Skeletal muscle satellite cell (primary cell): ENCODE results near the gene HCAR3.
"Not testable (repeated sequence)": the region's sequence is repeated elsewhere in the genome, so short reads cannot be mapped to it uniquely, and the experiment has no call there.

ENCODE experiments used
- H3K27me3 ChIP-seq: 2 replicates; pipeline ENCODE4 v1.7.0; 2013; ENCODE audit warnings: low read length; ENCODE audit not compliant: control insufficient read depth, insufficient read depth
- H3K36me3 ChIP-seq: 2 replicates; pipeline ENCODE4 v1.7.0; 2013; ENCODE audit warnings: mild to moderate bottlenecking, control low read depth, low read length; ENCODE audit not compliant: insufficient read depth
- H3K4me1 ChIP-seq: 2 replicates; pipeline ENCODE4 v1.7.0; 2013; ENCODE audit warnings: low read length; ENCODE audit not compliant: control insufficient read depth, insufficient read depth
- H3K4me2 ChIP-seq: 2 replicates; pipeline ENCODE4 v1.7.0; 2013; ENCODE audit warnings: mild to moderate bottlenecking, low read length
- H3K4me3 ChIP-seq: 2 replicates; pipeline ENCODE4 v1.7.0; 2013; ENCODE audit warnings: low read length
- H3K9ac ChIP-seq: 2 replicates; pipeline ENCODE4 v1.7.0; 2013; ENCODE audit warnings: mild to moderate bottlenecking, low read depth, low read length, moderate library complexity
- H3K9me3 ChIP-seq: replicated peaks from 2 replicates; pipeline ENCODE4 v1.7.0; 2013; ENCODE audit warnings: mild to moderate bottlenecking, control low read depth, low read length

The HCAR3 gene

GRCh38 chr12:122713491-122714188, 3.0 kb downstream of the HCAR3 start:
- H3K27me3 ChIP-seq, result peaks cover 12% of the 10 kb centered on the region
- not testable (repeated sequence) for H3K9ac ChIP-seq, H3K4me2 ChIP-seq, H3K36me3 ChIP-seq, H3K4me1 ChIP-seq, H3K4me3 ChIP-seq, H3K9me3 ChIP-seq

- not testable (repeated sequence) for H3K9ac ChIP-seq, H3K9me3 ChIP-seq, H3K36me3 ChIP-seq, H3K4me3 ChIP-seq, H3K4me1 ChIP-seq, H3K4me2 ChIP-seq
- H3K27me3 ChIP-seq, result peaks cover 10% of the 10 kb centered on the region
These were observed 5.3 kb downstream of the HCAR3 start for GRCh38 chr12:122711266-122711665.

GRCh38 chr12:122710341-122710740, 6.3 kb downstream of the HCAR3 start:
- not testable (repeated sequence) for H3K4me1 ChIP-seq, H3K9ac ChIP-seq, H3K4me3 ChIP-seq, H3K9me3 ChIP-seq, H3K4me2 ChIP-seq, H3K36me3 ChIP-seq, H3K27me3 ChIP-seq

- H3K4me1 ChIP-seq, H3K36me3 ChIP-seq, H3K9me3 ChIP-seq, H3K4me3 ChIP-seq, H3K27me3 ChIP-seq, H3K9ac ChIP-seq, H3K4me2 ChIP-seq: not testable (repeated sequence)
These were observed 7.3 kb downstream of the HCAR3 start for GRCh38 chr12:122709287-122709686.

- H3K9ac ChIP-seq, H3K9me3 ChIP-seq, H3K36me3 ChIP-seq, H3K4me2 ChIP-seq, H3K4me3 ChIP-seq, H3K27me3 ChIP-seq, H3K4me1 ChIP-seq: not testable (repeated sequence)
These were observed 12.8 kb downstream of the HCAR3 start for GRCh38 chr12:122703841-122704240.

GRCh38 chr12:122702890-122703611, 13.6 kb downstream of the HCAR3 start, which contains the start of gene HCAR2:
Gene HCAR2, minus strand, starts transcription at chr12:122703357. Its CDS starts 74 bp downstream, at chr12:122703283.
- not testable (repeated sequence) for H3K4me1 ChIP-seq, H3K9me3 ChIP-seq, H3K4me2 ChIP-seq, H3K4me3 ChIP-seq, H3K27me3 ChIP-seq, H3K9ac ChIP-seq, H3K36me3 ChIP-seq

GRCh38 chr12:122701481-122701880, 15.1 kb downstream of the HCAR3 start:
- not testable (repeated sequence) for H3K9me3 ChIP-seq, H3K4me1 ChIP-seq, H3K4me3 ChIP-seq, H3K4me2 ChIP-seq, H3K9ac ChIP-seq, H3K36me3 ChIP-seq, H3K27me3 ChIP-seq

- not testable (repeated sequence) for H3K4me3 ChIP-seq, H3K4me2 ChIP-seq, H3K4me1 ChIP-seq, H3K36me3 ChIP-seq, H3K27me3 ChIP-seq, H3K9me3 ChIP-seq, H3K9ac ChIP-seq
These were observed 16.4 kb downstream of the HCAR3 start for GRCh38 chr12:122700038-122700710.

GRCh38 chr12:122696922-122697321, 19.7 kb downstream of the HCAR3 start:
- not testable (repeated sequence) for H3K4me2 ChIP-seq, H3K9ac ChIP-seq, H3K9me3 ChIP-seq, H3K36me3 ChIP-seq, H3K27me3 ChIP-seq, H3K4me1 ChIP-seq, H3K4me3 ChIP-seq

GRCh38 chr12:122691566-122691965, 25.0 kb downstream of the HCAR3 start:
- Histone ChIP-seq H3K9ac (no peak overlapping the region), H3K4me3 (no peak overlapping the region), H3K36me3 (no peaks in the 10 kb centered on the region), H3K27me3 (no peaks in the 10 kb centered on the region), H3K4me1 (no peaks in the 10 kb centered on the region), H3K9me3 (no peaks in the 10 kb centered on the region), H3K4me2 (no peak overlapping the region)

GRCh38 chr12:122688291-122688690, 28.3 kb downstream of the HCAR3 start:
- H3K4me1 ChIP-seq, result no peaks in the 10 kb centered on the region
- H3K9ac ChIP-seq, result no peak overlapping the region
- H3K9me3 ChIP-seq, result no peaks in the 10 kb centered on the region
- no peak overlapping the region for H3K4me2 ChIP-seq
- no peaks in the 10 kb centered on the region for H3K36me3 ChIP-seq
- H3K4me3 ChIP-seq, result no peak overlapping the region
- no peaks in the 10 kb centered on the region for H3K27me3 ChIP-seq

- Histone ChIP-seq H3K4me1 (no peaks in the 10 kb centered on the region), H3K9ac (no peak overlapping the region), H3K36me3 (no peaks in the 10 kb centered on the region), H3K4me3 (no peak overlapping the region), H3K4me2 (no peak overlapping the region), H3K9me3 (no peaks in the 10 kb centered on the region), H3K27me3 (no peaks in the 10 kb centered on the region)
These were observed 29.5 kb downstream of the HCAR3 start for GRCh38 chr12:122687086-122687485.
